ENCODE data around the gene PRKAG1. TPM values are rescaled to one million over a fixed set of nuclear protein-coding genes. Genes with fewer than 3 reads are reported as not detected.

The PRKAG1 gene
- total and polyA plus RNA-seq, 2 donors from 2014 or later: 57.1 to 58.4 TPM

GRCh38 chr12:49041036-49041880, 22.7 kb upstream of the PRKAG1 start:
- Histone ChIP-seq H3K27ac (ENCODE audit: low read depth in 2 of 2, low read length in 2 of 2) (no peak overlapping the region), H3K4me1 (ENCODE audit: control insufficient read depth in 2 of 3, insufficient read depth in 2 of 3, low read depth in 1 of 3, low read length in 3 of 3) (no peaks in the 10 kb centered on the region), H3K36me3 (ENCODE audit: control insufficient read depth in 2 of 3, insufficient read depth in 3 of 3, low read length in 3 of 3) (peaks cover 10 to 76% (median 54%) of the 10 kb centered on the region in 3 donors), H3K4me3 (ENCODE audit: low read length in 3 of 3) (no peak overlapping the region), H3K9me3 (ENCODE audit: control insufficient read depth in 2 of 3, insufficient read depth in 1 of 3, low read length in 3 of 3) (no peaks in the 10 kb centered on the region), H3K27me3 (ENCODE audit: control insufficient read depth, insufficient read depth, low read length) (no peaks in the 10 kb centered on the region), H3K9ac (ENCODE audit: low read length in 3 of 3) (no peak overlapping the region)
- intact Hi-C loops (cut with DNase I): no loop called here
- DNase-seq (peak in 1 of 5 donors; percentile 74), FAIRE-seq (no peak)
- no peak for TF ChIP-seq CTCF (IDR thresholded peaks at IDR 0.05; ENCODE audit: borderline replicate concordance, extremely low read depth, insufficient read depth)

GRCh38 chr12:49040364-49040855, 21.8 kb upstream of the PRKAG1 start:
- H3K9ac ChIP-seq (ENCODE audit: low read length in 3 of 3): no peak overlapping the region
- no peaks in the 10 kb centered on the region for H3K4me1 ChIP-seq (ENCODE audit: control insufficient read depth in 2 of 3, insufficient read depth in 2 of 3, low read depth in 1 of 3, low read length in 3 of 3)
- no peaks in the 10 kb centered on the region for H3K9me3 ChIP-seq (ENCODE audit: control insufficient read depth in 2 of 3, insufficient read depth in 1 of 3, low read length in 3 of 3)
- FAIRE-seq (no peak), DNase-seq (peak in 1 of 5 donors; percentile 51)
- no peak for TF ChIP-seq CTCF (IDR thresholded peaks at IDR 0.05; ENCODE audit: borderline replicate concordance, extremely low read depth, insufficient read depth)
- H3K27ac ChIP-seq (ENCODE audit: low read depth in 2 of 2, low read length in 2 of 2): no peak overlapping the region
- intact Hi-C loops (cut with DNase I): no loop called here
- H3K27me3 ChIP-seq (ENCODE audit: control insufficient read depth, insufficient read depth, low read length): no peaks in the 10 kb centered on the region
- H3K36me3 ChIP-seq (ENCODE audit: control insufficient read depth in 2 of 3, insufficient read depth in 3 of 3, low read length in 3 of 3): peaks cover 8 to 69% (median 48%) of the 10 kb centered on the region in 3 donors
- H3K4me3 ChIP-seq (ENCODE audit: low read length in 3 of 3): no peak overlapping the region

- no peak overlapping the region for H3K9ac ChIP-seq (ENCODE audit: low read length in 3 of 3)
- H3K9me3 ChIP-seq (ENCODE audit: control insufficient read depth in 2 of 3, insufficient read depth in 1 of 3, low read length in 3 of 3): no peaks in the 10 kb centered on the region
- DNase-seq (peak in 1 of 5 donors; percentile 70), FAIRE-seq (no peak)
- no peak for TF ChIP-seq CTCF (IDR thresholded peaks at IDR 0.05; ENCODE audit: borderline replicate concordance, extremely low read depth, insufficient read depth)
- no peaks in the 10 kb centered on the region for H3K27me3 ChIP-seq (ENCODE audit: control insufficient read depth, insufficient read depth, low read length)
- no peak overlapping the region for H3K27ac ChIP-seq (ENCODE audit: low read depth in 2 of 2, low read length in 2 of 2)
- no peak overlapping the region for H3K4me3 ChIP-seq (ENCODE audit: low read length in 3 of 3)
- H3K36me3 ChIP-seq (ENCODE audit: control insufficient read depth in 2 of 3, insufficient read depth in 3 of 3, low read length in 3 of 3): peaks cover 7 to 65% (median 47%) of the 10 kb centered on the region in 3 donors
- no peaks in the 10 kb centered on the region for H3K4me1 ChIP-seq (ENCODE audit: control insufficient read depth in 2 of 3, insufficient read depth in 2 of 3, low read depth in 1 of 3, low read length in 3 of 3)
- intact Hi-C loops (cut with DNase I): no loop called here
Measured at GRCh38 chr12:49039421-49040363, 21.1 kb upstream of the PRKAG1 start.
